Fibroblast of pulmonary artery (primary cell): ENCODE data around the gene YEATS2.

Experiments
- DNase-seq: peaks from one replicate; pipeline ENCODE4 v3.0.0-alpha.2; 2010; ENCODE audit warnings: low read depth
- H3K4me3 ChIP-seq: replicated peaks from 2 replicates; pipeline ENCODE4 v1.5.1; 2011; ENCODE audit warnings: low read depth, mild to moderate bottlenecking, control low read depth, low read length, moderate library complexity
- CTCF ChIP-seq: IDR thresholded peaks from 2 replicates; pipeline ENCODE4 v1.5.1; 2011; ENCODE audit warnings: mild to moderate bottlenecking, control low read depth, low read length, inconsistent platforms; ENCODE audit errors: missing control alignments

YEATS2 gene

GRCh38 chr3:183800243-183800863 is 102.8 kb downstream of the YEATS2 start:
- H3K4me3 ChIP-seq = no peak overlapping the region
- TF ChIP-seq CTCF = no peak
- DNase-seq = no peak

GRCh38 chr3:183801601-183802000 is 104.0 kb downstream of the YEATS2 start:
- TF ChIP-seq CTCF = no peak
- DNase-seq = no peak
- H3K4me3 ChIP-seq = no peak overlapping the region

- no peak for TF ChIP-seq CTCF
- peak; percentile 42 for DNase-seq
- no peak overlapping the region for H3K4me3 ChIP-seq
These were observed 105.4 kb downstream of the YEATS2 start for GRCh38 chr3:183802989-183803388.

- DNase-seq = no peak
- TF ChIP-seq CTCF = no peak
- no peak overlapping the region for H3K4me3 ChIP-seq
These were observed 109.7 kb downstream of the YEATS2 start for GRCh38 chr3:183807209-183807728.

GRCh38 chr3:183807881-183808280 is 110.3 kb downstream of the YEATS2 start:
- no peak for TF ChIP-seq CTCF
- H3K4me3 ChIP-seq = no peak overlapping the region
- DNase-seq = no peak

DNA sequence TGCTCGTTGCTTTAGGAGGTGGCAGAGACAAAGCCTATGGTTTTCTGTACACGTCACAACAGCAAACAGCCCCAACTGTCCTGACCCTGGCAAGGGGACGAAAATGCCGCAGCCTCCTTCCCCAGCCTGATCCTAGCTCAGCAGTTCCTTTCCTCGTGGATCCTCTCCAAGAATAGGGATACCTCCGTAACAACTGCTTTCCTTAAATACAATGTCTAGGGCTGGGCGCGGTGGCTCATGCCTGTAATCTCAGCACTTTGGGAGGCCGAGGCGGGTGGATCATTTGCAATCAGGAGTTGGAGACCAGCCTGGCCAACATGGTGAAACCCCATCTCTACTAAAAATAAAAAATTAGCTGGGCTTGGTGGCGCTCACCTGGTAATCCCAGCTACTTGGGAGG is 110.8 kb downstream of the YEATS2 start:
- no peak for TF ChIP-seq CTCF
- H3K4me3 ChIP-seq = no peak overlapping the region
- DNase-seq = no peak

DNA sequence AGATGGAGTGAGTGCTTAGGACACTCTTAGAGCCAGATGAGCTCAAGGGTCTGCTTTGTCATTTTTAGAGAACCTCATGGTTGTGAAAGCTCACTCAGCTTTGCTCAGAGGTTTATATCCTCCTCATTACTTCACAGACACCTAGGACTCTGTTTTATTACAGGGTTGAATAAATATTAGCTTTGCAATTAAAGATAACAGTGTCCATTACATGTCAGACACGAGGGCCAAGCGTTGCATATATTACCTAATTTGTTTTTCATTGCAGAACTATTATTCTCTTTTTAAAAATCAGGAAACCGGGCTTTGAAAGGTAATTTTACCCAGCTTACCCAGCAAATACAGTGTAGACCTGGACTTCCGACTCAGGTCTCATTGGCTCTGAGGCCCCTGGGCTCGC is 111.7 kb downstream of the YEATS2 start:
- no peak for TF ChIP-seq CTCF
- H3K4me3 ChIP-seq = no peak overlapping the region
- DNase-seq = no peak
